Mammary epithelial cell (primary cell): ENCODE measurements around the gene TPBGL.

Experiments used
- CTCF ChIP-seq, 2 donors: IDR thresholded peaks in 1 of 2; conservative IDR thresholded peaks in 1 of 2; 2 replicates each; pipeline ENCODE4 v1.5.1; 2011 to 2012; ENCODE audit warnings: inconsistent platforms in 2 of 2, low read length in 2 of 2, mild to moderate bottlenecking in 2 of 2, control low read depth in 1 of 2, low read depth in 1 of 2; ENCODE audit not compliant: insufficient read depth in 1 of 2; ENCODE audit errors: extremely low read depth in 1 of 2
- EZH2 ChIP-seq: IDR thresholded peaks from 2 replicates; pipeline ENCODE4 v1.6.1; 2012; ENCODE audit warnings: low read length, inconsistent platforms, borderline replicate concordance

GRCh38 chr11:75193711-75194110 is 46.9 kb upstream of the TPBGL start:
- no peak for TF ChIP-seq EZH2
- no peak for TF ChIP-seq CTCF (conservative IDR thresholded peaks at IDR 0.05 in 1 of 2, IDR thresholded peaks at IDR 0.05 in 1 of 2; ENCODE audit: extremely low read depth in 1 of 2, insufficient read depth in 1 of 2, low read depth in 1 of 2, low read length in 2 of 2)
